MM.1S (cell line): ENCODE measurements around the gene FBXW4.

Experiments used
- CTCF ChIP-seq: fragments of 300-600 bp; sonication (generic); IDR thresholded peaks from 2 replicates; pipeline ENCODE4 v1.5.1; 2016; ENCODE audit warnings: antibody characterized with exemption, low read length, mixed read lengths
- EZH2 ChIP-seq: fragments of 300-600 bp; sonication (generic); optimal IDR thresholded peaks from 2 replicates; pipeline ENCODE3; 2017; ENCODE audit warnings: low read depth, mild to moderate bottlenecking, antibody characterized with exemption, low read length, mixed read lengths

GRCh38 chr10:101716891-101717659, 22.1 kb upstream of the FBXW4 start:
- no peak for TF ChIP-seq CTCF
- TF ChIP-seq EZH2, result no peak
